Heart left ventricle (tissue), 13 donors: ENCODE data around the gene GJC3.

Source experiments
- POLR2A ChIP-seq, 2 donors: fragments of 450-650 bp; IDR thresholded peaks; one replicate each; pipeline ENCODE4 v1.6.1; 2017; ENCODE audit warnings: antibody characterized with exemption in 2 of 2, mild to moderate bottlenecking in 2 of 2, moderate library complexity in 2 of 2
- TF ChIP-seq, protein P1 (sequence below), 12 donors: fragments of 200-600 bp; sonication (generic) in 4 of 12; IDR thresholded peaks; one replicate each; pipeline versions ENCODE4 v1.5.0 to v1.8.0; 2018 to 2022; ENCODE audit warnings: antibody characterized with exemption in 12 of 12, mild to moderate bottlenecking in 5 of 12
- donor health status: ischemic (EF 13 %, LVEDD 7.1; RV severe dilation, severe dysfunction).
- donor health status: DM: no; HTN: yes; CAD: no.
- donor health status: DM: no; HTN: no; CAD: no.
- donor health status: ischemic (EF 25% LVEDD 6.9; RV normal size, moderate dysfunction).
- donor health status: ischemic (EF 25% LVEDD 5.7; RV mildly dilated, moderate dysfunction).
- donor health status: ischemic (EF 35%, LVEDD 5.7; RV mildly dilated, moderate dysfunction).
- donor health status: nonischemic (EF 11% LVEDD 7.7; RV severe dilation, severe dysfunction).
- donor health status: DM: yes; HTN: yes; CAD: no.
- donor health status: PGD.
- donor health status: ischemic (EF 29% LVEDD 5.4; RV normal size, mild dysfunction).
- donor health status: nonischemic (EF 23%, LVEDD 6.1; RV moderate dilation, normal function).

DNA sequence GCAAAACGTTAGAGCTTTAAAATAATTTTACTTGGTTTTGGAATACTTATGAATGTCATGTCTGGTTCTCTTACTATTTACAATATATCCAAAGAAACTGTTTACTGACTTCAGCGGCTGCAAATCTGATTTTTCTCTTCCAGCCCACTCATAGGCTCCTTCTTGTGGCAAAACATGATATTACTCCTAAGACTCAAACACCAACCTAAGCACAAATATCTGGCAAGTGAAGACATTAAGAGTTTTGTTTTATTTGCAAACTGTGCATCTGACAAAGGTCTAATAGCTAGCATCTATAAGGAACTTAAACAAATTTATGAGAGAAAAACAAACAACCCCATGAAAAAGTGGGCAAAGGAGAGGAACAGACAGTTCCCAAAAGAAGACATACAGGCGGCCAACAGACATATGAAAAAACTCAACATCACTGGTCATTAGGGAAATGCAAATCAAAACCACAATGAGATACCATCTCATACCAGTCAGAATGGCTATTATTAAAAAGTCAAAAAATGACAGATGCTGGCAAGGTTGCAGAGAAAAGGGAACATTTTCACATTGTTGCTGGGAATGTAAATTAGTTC lies 20.3 kb upstream of the GJC3 start:
- TF ChIP-seq, protein P1, sequence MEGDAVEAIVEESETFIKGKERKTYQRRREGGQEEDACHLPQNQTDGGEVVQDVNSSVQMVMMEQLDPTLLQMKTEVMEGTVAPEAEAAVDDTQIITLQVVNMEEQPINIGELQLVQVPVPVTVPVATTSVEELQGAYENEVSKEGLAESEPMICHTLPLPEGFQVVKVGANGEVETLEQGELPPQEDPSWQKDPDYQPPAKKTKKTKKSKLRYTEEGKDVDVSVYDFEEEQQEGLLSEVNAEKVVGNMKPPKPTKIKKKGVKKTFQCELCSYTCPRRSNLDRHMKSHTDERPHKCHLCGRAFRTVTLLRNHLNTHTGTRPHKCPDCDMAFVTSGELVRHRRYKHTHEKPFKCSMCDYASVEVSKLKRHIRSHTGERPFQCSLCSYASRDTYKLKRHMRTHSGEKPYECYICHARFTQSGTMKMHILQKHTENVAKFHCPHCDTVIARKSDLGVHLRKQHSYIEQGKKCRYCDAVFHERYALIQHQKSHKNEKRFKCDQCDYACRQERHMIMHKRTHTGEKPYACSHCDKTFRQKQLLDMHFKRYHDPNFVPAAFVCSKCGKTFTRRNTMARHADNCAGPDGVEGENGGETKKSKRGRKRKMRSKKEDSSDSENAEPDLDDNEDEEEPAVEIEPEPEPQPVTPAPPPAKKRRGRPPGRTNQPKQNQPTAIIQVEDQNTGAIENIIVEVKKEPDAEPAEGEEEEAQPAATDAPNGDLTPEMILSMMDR (IDR thresholded peaks at IDR 0.05), result peak; percentile 18 to 55 (median 39)
- no peak for TF ChIP-seq POLR2A (IDR thresholded peaks at IDR 0.05)
